Measurements from ENCODE around the gene PRRT1. TPM values are rescaled to one million over a fixed set of nuclear protein-coding genes. Genes with fewer than 3 reads are reported as not detected.

Gene PRRT1
- total and polyA plus RNA-seq, 4 donors, result 0.08 to 0.24 (median 0.19) TPM; not detected in 1

- peaks cover 0 to 5% (median 0%) of the 10 kb centered on the region in 4 donors for H3K27me3 ChIP-seq (ENCODE audit: control insufficient read depth in 4 of 4, insufficient read depth in 4 of 4, low read length in 3 of 4)
- H3K4me3 ChIP-seq (ENCODE audit: low read depth in 1 of 3, low read length in 3 of 3), result peak overlapping the region; percentile 66 to 97 (median 82)
- peak overlapping the region; percentile 87 to 88 for H3K27ac ChIP-seq (ENCODE audit: low read depth in 1 of 2, low read length in 2 of 2)
Observed at GRCh38 chr6:32154514-32155161, 2.9 kb upstream of the PRRT1 start.

More at GRCh38 chr6:32154514-32155161, 2.9 kb upstream of the PRRT1 start:
- Histone ChIP-seq H3K36me3 (ENCODE audit: control insufficient read depth in 4 of 4, insufficient read depth in 3 of 4, low read depth in 1 of 4, low read length in 3 of 4) (peaks cover 3 to 11% (median 10%) of the 10 kb centered on the region in 4 donors), H3K9me3 (ENCODE audit: control insufficient read depth in 4 of 4, low read length in 3 of 4) (no peaks in the 10 kb centered on the region), H3K4me1 (ENCODE audit: control insufficient read depth in 4 of 4, insufficient read depth in 4 of 4, low read length in 3 of 4) (peaks cover 6 to 26% (median 13%) of the 10 kb centered on the region in 4 donors), H3K9ac (ENCODE audit: low read depth in 1 of 2, low read length in 2 of 2) (peak overlapping the region; percentile 77 to 81)
- WGBS, result 6% methylated on average over 34 of the region's 34 CpGs
- TF ChIP-seq RAD21 (IDR thresholded peaks at IDR 0.05), result peak; percentile 79 to 88
- no peak for TF ChIP-seq ZBTB33 (IDR thresholded peaks at IDR 0.05)
- TF ChIP-seq NR2F2 (IDR thresholded peaks at IDR 0.05), result no peak
- no peak for TF ChIP-seq FOXA1 (IDR thresholded peaks at IDR 0.05)
- no peak for TF ChIP-seq HNF4G (IDR thresholded peaks at IDR 0.05)
- no peak for TF ChIP-seq RXRA (IDR thresholded peaks at IDR 0.05)
- TF ChIP-seq CTCF (IDR thresholded peaks at IDR 0.05; ENCODE audit: low read depth, low read length, missing input control), result peak; percentile 56
- no peak for TF ChIP-seq SP1 (IDR thresholded peaks at IDR 0.05)
- no peak for TF ChIP-seq HNF4A (conservative IDR thresholded peaks at IDR 0.05)
- no peak for TF ChIP-seq YY1 (IDR thresholded peaks at IDR 0.05)
- no peak for TF ChIP-seq TAF1 (conservative IDR thresholded peaks at IDR 0.05)
- no peak for TF ChIP-seq GABPA (IDR thresholded peaks at IDR 0.05 in 1 of 2, conservative IDR thresholded peaks at IDR 0.05 in 1 of 2)
- TF ChIP-seq EGR1 (IDR thresholded peaks at IDR 0.05; ENCODE audit: low read depth in 2 of 2), result no peak
- no peak for TF ChIP-seq ATF3 (IDR thresholded peaks at IDR 0.05)
- no peak for TF ChIP-seq FOXA2 (IDR thresholded peaks at IDR 0.05)
- TF ChIP-seq MAX (IDR thresholded peaks at IDR 0.05), result no peak
- DNase-seq (ENCODE audit: low spot score), result peak; percentile 79

Data from liver (tissue), 9 donors.